ENCODE measurements around the gene COL25A1.
"Not testable (repeated sequence)": the region's sequence is repeated elsewhere in the genome, so short reads cannot be mapped to it uniquely, and the experiment has no call there.

Gene COL25A1

DNA sequence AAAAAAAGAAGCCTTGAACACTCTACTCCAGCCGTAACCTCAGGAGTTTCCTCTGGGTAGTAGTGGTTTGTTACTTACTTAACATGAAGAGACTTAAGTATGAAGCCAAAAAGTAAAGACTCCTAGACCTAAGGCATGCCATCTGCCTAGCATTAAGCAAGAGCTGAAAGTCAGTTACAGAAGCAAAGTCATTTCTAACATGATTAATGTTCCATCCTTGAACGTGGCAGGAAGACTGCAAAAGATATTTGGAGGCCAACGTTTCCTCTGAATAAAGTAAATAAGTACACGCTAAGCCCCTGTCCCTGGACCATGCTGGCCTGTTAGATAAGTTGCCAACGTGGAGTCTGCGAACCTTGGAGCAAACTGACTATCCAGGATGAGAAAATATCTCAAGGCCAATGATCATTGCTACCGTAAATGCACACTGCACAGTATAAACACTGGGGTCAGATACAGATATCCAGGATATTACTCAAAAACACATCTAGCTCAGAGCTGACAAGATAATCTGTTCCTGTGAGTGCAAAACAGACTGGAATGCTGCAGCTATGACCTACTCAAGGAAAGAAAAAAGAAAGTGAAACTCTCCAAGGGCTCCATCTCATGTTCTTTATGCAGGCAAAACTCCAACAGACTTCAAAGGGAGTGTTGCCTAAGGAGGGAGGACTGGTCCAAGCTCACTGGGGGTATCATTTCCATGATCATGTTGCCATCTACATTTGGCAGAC is 255.8 kb downstream of the COL25A1 start:
- no peak for DNase-seq (ENCODE audit: low spot score)

DNA sequence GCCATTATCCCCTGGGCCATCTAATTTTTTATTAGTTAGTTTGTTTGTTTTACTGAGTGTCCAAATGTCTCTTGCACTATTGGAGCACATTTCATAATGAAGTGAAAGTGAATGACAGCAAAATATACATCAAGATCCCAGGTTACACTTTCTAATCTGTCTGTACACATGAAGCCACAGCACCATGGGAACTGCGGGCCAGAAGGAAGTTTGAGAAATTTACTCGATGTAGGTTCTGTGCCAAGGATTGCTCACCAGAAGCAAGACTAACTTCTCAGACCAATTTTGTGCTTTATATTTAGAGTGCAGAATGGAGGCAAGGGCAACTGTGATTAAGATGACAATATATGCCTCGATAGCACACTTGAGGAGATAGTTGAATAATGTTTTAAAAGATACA is 258.0 kb downstream of the COL25A1 start:
- DNase-seq (ENCODE audit: low spot score) = no peak

DNA sequence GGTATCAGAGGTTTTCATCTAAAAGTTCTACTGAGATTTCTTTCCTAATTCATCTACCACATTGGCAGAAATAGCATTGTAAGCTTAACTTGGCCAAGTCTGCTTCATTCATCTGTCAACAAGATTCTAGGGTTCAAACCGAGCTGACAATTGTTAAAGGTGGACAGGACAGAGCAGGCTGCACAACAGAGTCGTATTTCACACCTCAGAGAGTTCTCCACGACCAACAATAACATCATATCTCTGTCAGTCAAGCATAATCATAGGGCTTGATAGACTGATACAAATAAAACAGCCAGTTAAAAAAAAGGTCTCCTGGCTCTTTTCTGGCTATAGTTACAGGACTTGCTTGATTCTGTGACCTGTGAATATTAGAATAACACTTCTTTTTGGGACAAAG is 259.2 kb downstream of the COL25A1 start:
- DNase-seq (ENCODE audit: low spot score) = no peak

DNA sequence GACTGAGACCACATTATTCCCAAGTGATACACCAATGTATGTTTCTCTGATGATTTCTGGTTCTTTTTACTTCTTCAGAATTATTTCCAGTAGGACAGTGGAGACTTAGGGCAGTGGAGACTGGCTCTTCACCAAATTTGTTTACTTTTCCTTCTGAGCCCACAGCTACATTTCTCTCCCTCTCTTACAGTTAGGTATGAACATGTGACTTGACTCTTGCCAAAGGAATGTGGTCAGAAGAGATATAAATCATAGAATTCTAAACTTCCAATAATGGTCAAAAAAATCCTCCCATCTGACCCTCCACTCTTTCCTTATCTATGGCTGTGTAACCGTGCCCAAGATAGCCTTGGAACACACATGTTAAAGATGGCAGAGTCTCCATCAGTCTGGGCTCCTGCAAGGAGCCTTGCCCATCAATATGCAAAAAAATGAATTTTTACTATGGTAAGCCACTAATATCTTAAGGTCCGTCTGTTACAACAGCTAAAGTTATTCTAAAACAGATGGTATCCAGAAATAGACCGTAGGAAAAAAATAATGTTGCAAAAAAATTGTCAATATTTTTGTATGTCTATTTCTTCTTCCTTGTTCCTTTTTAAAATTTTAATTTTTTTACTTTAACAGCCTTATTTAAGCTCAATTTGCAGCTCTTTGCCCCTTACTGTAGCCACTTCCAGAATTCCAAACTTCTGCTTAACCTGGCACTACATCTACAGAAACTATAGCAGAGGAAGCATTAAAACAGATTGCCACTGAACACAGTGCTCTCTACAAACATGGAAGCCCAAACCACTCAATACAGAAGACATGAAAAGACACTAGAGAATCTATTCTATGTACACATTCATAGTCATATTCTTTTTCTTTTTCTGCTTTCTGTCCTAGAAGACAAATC is 260.7 kb downstream of the COL25A1 start:
- no peak for DNase-seq (ENCODE audit: low spot score)

DNA sequence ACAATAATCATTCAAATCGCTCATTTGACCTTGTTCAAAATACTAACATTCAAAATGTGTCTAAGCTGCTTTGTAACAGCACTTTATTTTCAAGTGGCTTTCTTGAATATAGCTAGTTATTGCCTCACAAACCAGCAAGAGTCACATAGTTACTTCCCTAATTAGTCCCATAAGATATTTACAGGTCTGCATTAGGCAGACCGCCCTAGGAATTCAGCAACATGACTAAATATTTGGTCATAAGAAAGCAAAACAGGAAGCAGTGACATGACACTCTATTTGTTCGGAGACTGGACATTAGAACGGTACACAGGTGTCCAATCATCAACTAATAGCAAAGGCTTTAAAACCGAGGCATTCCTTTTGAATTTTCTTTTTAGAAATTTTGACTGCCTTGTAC is 262.0 kb downstream of the COL25A1 start:
- DNase-seq (ENCODE audit: low spot score) = no peak

DNA sequence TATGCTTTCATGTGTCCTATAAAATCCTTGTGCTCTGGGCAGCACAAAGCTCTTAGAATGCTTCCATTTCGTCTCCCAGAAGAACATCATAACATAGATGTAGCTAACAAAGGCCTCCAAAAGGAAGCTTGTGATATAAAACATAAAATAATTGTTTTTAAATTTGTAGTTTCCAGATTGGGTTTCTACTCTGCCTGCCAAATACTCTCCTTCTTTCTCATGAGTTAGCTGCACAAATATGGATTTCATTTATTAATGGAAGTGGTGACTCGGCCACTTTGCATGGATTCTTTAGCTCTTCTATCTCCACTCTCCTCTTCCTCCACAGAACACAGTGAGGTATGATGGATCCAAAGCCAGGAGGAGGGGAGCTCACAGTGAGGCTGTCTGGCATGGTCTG is 265.4 kb downstream of the COL25A1 start:
- no peak for DNase-seq (ENCODE audit: low spot score)

DNA sequence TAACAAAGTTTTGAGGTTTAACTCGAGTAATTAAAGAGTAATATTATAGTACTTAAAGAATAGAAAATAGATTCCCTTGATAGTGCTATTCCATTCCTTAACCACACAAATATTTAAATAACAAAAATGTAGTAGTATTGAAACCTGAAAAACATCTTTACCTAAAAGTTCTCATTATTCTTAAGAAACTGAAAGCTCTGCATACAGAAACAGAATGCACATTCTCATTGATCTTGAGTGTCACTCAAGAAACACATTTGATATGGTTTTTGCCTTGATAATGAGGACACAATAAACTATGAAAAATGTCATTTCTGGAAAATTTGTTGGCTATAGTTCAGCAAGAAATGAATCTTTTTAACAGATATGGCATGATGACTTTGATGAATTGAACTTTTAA is 268.5 kb downstream of the COL25A1 start:
- DNase-seq (ENCODE audit: low spot score) = no peak

DNA sequence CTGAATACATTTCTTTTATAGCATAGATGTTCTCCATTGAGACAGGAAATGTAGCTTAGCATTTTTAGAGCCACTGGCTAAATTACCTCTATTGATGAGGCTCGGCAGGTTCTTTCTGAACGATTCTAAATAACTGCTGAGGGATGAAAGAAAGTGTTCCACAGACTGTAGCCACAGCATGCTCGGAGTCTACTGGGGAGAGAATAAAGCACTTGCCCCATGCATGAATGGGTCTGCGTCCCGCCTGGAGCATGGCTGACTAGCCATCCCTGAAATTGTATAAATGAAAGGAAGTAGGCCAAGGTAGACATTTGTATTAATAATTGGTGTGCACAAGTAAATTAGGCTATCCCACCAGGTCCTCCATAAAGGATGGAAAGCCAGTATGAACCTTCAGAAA is 269.8 kb downstream of the COL25A1 start:
- no peak for DNase-seq (ENCODE audit: low spot score)

DNA sequence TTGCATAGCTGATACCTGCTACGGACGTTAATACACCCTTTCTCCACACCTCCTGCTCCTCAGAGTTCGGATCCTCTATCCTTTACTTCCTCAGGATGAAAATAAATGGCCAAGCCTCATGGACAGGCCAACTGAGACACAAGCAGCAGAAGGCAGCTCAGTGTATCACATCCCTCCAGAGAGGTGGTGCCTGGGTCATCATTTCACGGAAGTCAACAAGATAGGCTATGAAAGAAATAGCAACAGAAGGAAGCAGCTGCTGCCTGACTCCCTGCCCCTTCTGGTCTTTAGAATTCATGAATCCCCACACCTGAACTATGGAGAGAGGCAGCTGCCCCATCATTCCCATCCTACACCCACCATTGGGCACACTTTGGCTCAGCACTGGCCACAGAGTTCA is 272.5 kb downstream of the COL25A1 start:
- DNase-seq (ENCODE audit: low spot score) = no peak

DNA sequence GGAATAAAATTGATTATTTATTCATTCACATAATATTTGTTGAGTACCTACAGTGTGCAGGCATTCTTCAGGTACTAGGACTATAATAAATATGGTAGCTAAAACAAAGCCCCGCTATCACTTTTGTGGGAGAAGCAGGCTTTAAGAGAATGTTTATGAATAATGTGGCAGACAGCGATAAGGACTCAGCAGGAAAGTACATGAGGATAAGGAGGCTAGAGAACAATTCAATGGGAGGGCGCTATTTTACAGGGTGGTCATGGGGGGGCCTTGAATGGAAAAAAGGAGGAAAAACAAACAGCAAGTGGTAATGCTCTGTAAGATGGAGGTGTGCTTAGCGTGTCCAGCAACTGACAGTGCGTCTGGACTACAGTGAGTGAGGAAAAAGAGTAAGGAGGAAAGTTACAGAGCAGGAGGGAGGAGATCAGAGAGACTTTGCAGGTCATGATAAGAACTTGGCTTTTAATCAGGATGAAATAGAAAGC is 275.4 kb downstream of the COL25A1 start:
- DNase-seq (ENCODE audit: low spot score) = no peak

DNA sequence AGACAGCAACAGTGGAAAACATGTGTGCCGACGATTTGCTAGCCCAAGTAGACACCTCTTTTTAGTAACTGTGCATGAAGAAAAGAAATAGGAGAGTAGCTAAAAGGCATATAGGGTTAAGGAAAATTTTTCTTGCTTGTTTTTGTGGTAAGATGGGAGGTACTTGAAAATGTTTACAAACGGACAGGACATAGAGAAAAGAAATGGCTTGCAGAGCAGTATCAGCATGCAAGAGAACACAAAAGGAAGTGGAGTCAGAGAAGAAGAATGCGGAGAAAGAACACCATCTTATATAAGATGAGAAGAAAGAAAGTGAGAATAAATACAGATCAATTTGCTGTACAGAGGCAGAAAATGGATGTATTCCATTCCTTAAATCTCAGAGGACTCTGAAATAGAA is 275.9 kb downstream of the COL25A1 start:
- DNase-seq (ENCODE audit: low spot score) = no peak

DNA sequence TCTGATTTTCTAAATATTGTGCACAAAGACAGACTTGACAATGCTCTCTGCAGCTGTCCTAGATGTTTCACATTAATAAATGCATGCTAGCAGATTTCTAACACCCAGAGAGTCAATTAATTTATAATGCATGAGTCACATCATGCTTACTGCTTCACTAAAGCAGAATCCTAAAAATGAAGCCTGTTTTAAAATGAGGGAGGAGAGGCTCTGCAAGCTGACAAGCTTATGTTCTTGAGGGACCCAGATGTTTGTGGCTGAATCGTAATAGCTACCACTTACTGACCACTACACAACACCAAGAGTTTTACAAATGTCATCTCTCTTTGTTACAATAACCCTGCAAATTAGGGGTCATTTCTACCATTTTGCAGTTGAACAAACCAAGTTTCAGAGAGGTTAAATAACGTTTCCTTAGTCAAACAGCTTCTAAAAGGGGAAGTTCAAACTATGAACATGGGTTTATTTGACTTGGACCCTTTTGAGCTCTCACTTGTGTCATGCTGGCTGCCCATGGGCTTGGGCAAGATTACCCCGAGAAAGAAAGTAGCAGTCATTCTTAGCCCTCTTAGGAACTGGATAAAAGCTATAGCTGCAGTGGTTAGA is 276.9 kb downstream of the COL25A1 start:
- DNase-seq (ENCODE audit: low spot score) = no peak

DNA sequence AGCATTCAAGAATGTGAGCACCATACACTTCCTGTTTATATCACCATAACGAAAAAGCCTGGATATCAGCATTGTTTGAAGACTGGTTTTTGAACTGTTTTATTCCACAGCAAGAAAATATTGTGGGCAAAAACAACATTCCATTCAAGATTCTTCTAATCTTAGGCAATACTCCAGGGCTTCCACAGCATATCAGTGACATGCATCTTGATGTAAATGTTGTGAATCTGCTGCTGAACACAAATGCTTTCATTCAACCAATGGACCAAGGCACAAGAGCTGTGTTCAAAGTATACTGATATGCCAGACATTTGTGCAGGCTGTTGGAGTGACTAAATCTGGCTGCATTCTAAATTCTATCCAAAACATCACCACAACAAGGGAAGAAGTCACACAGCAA is 279.5 kb downstream of the COL25A1 start:
- no peak for DNase-seq (ENCODE audit: low spot score)

DNA sequence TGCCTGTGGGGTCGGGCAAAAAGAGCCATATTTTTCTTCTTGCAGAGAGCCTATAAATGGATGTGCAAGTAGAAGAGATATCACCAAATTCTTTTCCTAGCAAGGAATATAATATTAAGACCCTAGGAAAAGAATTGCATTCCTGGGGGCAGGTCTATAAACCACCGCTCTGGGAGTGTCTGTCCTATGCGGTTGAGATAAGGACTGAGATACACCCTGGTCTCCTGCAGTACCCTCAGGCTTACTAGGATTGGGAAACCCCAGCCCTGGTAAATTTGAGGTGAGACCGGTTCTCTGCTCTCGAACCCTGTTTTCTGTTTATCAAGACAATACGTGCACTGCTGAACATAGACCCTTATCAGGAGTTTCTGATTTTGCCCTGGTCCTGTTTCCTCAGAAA is 280.8 kb downstream of the COL25A1 start:
- DNase-seq (ENCODE audit: low spot score) = not testable (repeated sequence)

DNA sequence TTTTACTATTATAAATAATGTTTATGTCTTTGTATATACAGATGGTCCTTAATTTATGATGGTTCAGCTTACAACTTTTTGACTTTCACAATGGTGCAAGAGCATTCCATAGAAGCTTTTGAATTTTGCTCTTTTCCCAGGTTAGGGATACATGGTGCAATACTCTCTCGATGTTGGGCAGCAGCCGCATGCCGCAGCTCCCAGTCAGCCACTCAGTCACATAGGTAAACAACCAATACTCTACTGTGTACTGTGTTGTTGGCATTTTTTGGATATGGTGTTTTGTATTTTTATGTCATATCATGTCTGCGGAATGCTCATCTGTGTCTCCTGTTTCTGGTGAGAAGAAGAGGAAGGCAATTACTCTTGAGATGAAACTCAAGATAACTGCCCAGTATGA is 281.6 kb downstream of the COL25A1 start:
- DNase-seq (ENCODE audit: low spot score) = no peak

DNA sequence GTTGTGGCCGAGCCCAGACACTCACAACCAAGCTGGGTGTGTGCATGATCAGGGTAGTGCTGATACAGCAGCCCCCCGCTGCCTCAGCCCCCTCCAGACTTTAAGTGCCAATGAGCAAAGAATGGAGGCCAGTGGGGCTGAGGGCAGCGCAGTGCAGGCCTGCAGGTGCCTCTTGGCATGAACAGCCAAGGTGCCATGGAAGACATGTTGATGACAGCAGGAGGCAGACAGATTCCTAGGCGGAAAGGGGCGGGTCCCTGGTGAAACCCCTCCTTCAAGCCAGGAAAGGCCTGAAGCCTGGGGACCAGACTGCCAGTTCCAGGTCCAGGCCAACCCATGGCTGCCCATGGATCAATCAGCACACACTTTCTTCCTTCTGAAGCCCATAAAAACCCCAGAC is 286.3 kb downstream of the COL25A1 start:
- DNase-seq (ENCODE audit: low spot score) = no peak

DNA sequence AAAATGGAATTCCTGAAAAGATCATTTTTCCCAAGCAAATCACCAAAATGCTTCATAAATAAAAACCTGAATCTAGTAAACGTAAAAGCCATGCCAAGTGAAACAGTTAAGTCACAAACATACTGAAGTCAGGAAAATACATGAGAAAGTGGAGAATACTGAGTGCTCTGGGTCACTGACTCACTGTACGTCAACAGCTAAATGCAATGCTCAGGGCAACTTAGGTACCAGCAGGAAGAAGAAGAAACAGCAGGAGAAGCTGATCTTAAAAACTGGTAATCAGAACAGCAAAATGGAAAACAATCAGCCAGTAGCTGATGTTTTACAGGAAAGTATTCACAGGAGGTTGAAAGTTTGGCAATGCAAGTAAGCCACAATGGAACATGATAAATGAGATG is 287.0 kb downstream of the COL25A1 start:
- DNase-seq (ENCODE audit: low spot score) = no peak

DNA sequence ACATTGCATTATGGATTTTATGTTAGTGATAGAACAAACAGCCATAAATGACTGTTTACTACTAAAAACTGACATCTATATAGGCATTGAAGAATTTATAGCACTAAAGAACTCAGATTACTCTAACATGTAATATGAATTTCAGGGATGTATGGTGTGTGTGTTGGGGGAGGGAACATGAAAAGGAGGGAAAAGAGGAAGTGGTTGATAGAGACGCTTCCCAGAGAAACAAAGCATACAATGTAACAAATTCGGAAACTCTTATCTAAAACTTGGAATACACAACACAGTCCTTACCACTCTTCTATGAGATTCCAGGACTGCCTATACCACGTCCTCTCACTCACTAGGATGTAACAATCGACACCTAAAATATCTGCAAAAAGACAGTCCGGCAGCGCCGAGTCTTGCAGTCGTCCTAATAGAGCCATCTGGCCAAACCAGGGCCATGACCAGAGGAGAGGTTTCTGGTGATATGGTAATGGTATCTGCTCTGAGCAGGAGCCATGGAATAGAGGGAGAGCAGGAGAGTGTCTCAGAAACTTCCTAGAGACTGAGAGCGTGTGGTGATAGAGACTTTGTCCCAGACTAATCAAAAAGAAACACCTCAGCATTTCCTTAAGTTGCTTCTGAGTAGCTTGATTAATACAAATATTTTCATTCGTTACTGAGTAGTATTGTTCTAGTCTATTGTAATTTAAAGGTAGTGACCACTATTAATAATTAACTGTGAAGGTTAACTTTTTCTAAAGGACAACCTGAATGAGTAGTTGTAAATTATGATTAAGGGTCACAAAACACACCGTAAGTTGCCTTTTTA is 287.7 kb downstream of the COL25A1 start:
- DNase-seq (ENCODE audit: low spot score) = no peak

DNA sequence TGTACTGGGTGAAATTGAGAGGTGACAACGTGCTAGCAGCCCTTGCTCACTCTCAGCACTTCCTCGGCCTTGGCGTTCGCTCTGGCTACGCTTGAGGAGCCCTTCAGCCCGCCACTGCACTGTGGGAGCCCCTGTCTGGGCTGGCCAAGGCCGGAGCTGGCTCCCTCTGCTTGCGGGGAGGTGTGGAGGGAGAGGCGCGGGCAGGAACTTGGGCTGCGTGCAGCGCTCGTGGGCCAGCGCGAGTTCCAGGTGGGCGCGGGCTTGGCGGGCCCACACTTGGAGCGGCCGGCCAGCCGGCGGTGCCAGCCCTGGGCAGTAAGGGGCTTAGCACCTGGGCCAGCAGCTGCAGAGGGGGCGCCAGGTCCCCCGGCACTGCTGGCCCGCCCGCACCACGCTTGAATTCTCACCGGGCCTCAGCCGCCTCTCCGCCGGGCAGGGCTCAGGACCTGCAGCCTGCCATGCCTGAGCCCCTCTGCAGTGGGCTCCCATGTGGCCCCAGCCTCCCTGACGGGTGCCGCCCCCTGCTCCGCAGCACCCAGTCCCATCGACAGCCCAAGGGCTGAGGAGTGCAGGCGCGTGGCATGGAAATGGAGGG is 290.1 kb downstream of the COL25A1 start:
- DNase-seq (ENCODE audit: low spot score) = no peak

DNA sequence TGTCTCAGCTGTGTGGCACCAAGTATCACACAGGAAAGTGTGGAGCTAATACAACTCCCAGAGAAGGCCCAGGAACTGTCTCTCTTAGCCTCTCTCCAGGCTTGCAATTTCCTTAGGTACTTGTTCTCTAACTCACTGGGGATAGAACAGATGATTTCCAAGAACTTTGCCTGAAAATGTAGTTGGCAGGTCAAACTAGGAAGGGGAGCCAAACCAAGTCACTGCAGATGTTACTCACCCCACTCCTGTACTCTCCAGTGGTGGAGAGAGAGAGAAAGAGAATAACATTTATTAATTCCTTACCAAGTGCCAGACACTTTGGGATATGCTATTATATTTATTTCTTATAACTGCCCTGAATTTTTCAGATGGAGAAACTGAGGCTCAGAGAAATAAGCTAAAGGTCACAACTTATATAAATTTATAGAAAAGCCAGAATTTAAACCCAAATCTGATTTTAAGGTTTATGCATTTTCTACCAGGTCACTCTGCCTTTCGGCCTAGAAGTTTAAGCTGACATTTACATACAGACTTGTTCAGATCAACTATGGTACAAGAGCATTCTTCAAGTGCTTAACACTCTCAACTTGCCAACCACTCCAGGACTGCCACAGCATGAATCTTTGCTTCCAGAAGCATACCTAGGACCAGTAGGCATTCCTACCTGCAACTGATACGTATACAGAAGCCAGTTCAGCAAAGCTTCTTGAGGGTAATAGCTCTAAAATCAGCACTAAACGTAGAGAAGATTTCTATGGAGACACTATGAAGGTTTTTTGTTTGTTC is 291.0 kb downstream of the COL25A1 start:
- DNase-seq (ENCODE audit: low spot score) = no peak

DNA sequence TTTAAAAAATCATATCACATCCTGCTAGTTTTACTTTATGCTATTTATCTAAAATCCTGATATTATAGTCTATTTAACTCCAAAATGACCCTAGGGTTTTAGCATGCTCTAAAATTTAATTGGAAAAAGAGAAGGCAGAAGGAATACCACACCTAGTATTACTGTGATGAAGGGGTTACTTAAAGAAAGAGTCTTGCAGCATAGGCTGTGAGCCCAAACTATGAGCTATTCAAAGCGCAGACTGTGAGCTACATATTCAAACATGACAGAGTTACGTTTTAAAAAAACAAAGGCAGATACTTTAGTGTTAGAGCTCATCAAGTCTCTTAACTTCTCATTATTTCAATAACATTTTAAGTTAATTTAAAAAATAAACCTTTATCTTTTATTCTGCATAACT is 291.9 kb downstream of the COL25A1 start:
- DNase-seq (ENCODE audit: low spot score) = no peak
